WTC11 (cell line): ENCODE results near the gene WDFY4. TPM values are rescaled to one million over a fixed set of nuclear protein-coding genes. Genes with fewer than 3 reads are reported as not detected.

Experiments used
- ATAC-seq: fragments of 200-7000 bp; cut with Tn5 transposase; 2 replicates; pipeline ENCODE4 v1.10.0; 2021; ENCODE audit warnings: mild to moderate bottlenecking, moderate library complexity
- CTCF ChIA-PET: fragments of 300-600 bp; sonication (Branson Sonifier 250); formaldehyde crosslinking; loops from one replicate; lab custom pipeline; 2021; ENCODE audit warnings: antibody characterized with exemption; lab: Charles Lee
- POLR2A ChIA-PET: fragments of 350-600 bp; sonication (Branson Sonifier 250); formaldehyde crosslinking; loops from one replicate; lab custom pipeline; 2021; ENCODE audit warnings: antibody characterized with exemption; lab: Charles Lee
- DNase-seq: peaks from one replicate; pipeline ENCODE4 v3.0.0; 2021; ENCODE audit warnings: low spot score
- H3K27ac Mint-ChIP-seq: 2 replicates; pipeline ENCODE4 v1.8.0; 2021; ENCODE audit warnings: mixed read lengths
- H3K27me3 Mint-ChIP-seq: 2 replicates; pipeline ENCODE4 v1.8.0; 2021; ENCODE audit warnings: low read depth, mild to moderate bottlenecking, moderate library complexity, mixed read lengths
- H3K36me3 Mint-ChIP-seq: 2 replicates; pipeline ENCODE4 v1.8.0; 2021; ENCODE audit warnings: mixed read lengths
- H3K4me1 Mint-ChIP-seq: 2 replicates; pipeline ENCODE4 v1.8.0; 2022; ENCODE audit warnings: mixed read lengths
- H3K4me3 Mint-ChIP-seq: 2 replicates; pipeline ENCODE4 v1.8.0; 2021; ENCODE audit warnings: mild to moderate bottlenecking, moderate library complexity, mixed read lengths
- H3K9me3 Mint-ChIP-seq: 2 replicates; pipeline ENCODE4 v1.8.0; 2021; ENCODE audit warnings: mixed read lengths
- AFF4 ChIP-seq: sonication (generic); formaldehyde crosslinking; IDR thresholded peaks from 2 replicates; pipeline ENCODE4 v1.8.1; 2023; ENCODE audit warnings: mild to moderate bottlenecking, missing genetic modification reagents, borderline replicate concordance
- CDX4 ChIP-seq: fragments of 250-450 bp; sonication (Bioruptor Pico); IDR thresholded peaks from 2 replicates; pipeline ENCODE4 v1.9.0; 2021; ENCODE audit warnings: moderate library complexity, mild to moderate bottlenecking, inconsistent platforms, borderline replicate concordance
- ELF4 ChIP-seq: sonication (generic); formaldehyde crosslinking; IDR thresholded peaks from 2 replicates; pipeline ENCODE4 v1.8.1; 2022; ENCODE audit warnings: low read depth, mild to moderate bottlenecking, moderate library complexity, missing genetic modification reagents
- FOXP4 ChIP-seq: sonication (generic); formaldehyde crosslinking; IDR thresholded peaks from 2 replicates; pipeline ENCODE4 v1.8.0; 2022; ENCODE audit warnings: mild to moderate bottlenecking, missing genetic modification reagents
- IRF1 ChIP-seq: sonication (generic); formaldehyde crosslinking; IDR thresholded peaks from 2 replicates; pipeline ENCODE4 v1.8.0; 2023; ENCODE audit warnings: missing genetic modification reagents
- KAT7 ChIP-seq: sonication (generic); formaldehyde crosslinking; IDR thresholded peaks from 2 replicates; pipeline ENCODE4 v1.8.1; 2023; ENCODE audit warnings: missing genetic modification reagents, mild to moderate bottlenecking, borderline replicate concordance
- NFYB ChIP-seq: sonication (generic); formaldehyde crosslinking; conservative IDR thresholded peaks from 2 replicates; pipeline ENCODE4 v1.8.0; 2022; ENCODE audit warnings: low read depth, missing genetic modification reagents
- NR1H2 ChIP-seq: sonication (generic); formaldehyde crosslinking; IDR thresholded peaks from 2 replicates; pipeline ENCODE4 v1.9.0; 2021; ENCODE audit warnings: mild to moderate bottlenecking, moderate library complexity, missing genetic modification reagents
- OVOL2 ChIP-seq: fragments of 250-450 bp; sonication (Bioruptor Pico); IDR thresholded peaks from 2 replicates; pipeline ENCODE4 v1.9.0; 2021; ENCODE audit warnings: mild to moderate bottlenecking, borderline replicate concordance
- PRRX2 ChIP-seq: fragments of 250-450 bp; sonication (Bioruptor Pico); IDR thresholded peaks from 2 replicates; pipeline ENCODE4 v1.8.0; 2021; ENCODE audit warnings: mild to moderate bottlenecking
- USF2 ChIP-seq: sonication (generic); formaldehyde crosslinking; IDR thresholded peaks from 2 replicates; pipeline ENCODE4 v1.8.1; 2023; ENCODE audit warnings: mild to moderate bottlenecking, missing genetic modification reagents, moderate library complexity
- ZNF138 ChIP-seq: sonication (generic); formaldehyde crosslinking; conservative IDR thresholded peaks from 2 replicates; pipeline ENCODE4 v1.8.1; 2022; ENCODE audit warnings: mild to moderate bottlenecking, moderate library complexity, missing genetic modification reagents
- ZNF263 ChIP-seq: sonication (generic); formaldehyde crosslinking; IDR thresholded peaks from 2 replicates; pipeline ENCODE4 v1.8.1; 2022; ENCODE audit warnings: low read depth, mild to moderate bottlenecking, moderate library complexity, missing genetic modification reagents
- ZNF396 ChIP-seq: fragments of 250-450 bp; sonication (Bioruptor Pico); IDR thresholded peaks from 2 replicates; pipeline ENCODE4 v1.8.0; 2021; ENCODE audit warnings: mild to moderate bottlenecking, moderate library complexity, borderline replicate concordance
- ZNF425 ChIP-seq: fragments of 250-450 bp; sonication (Bioruptor Pico); conservative IDR thresholded peaks from 2 replicates; pipeline ENCODE4 v1.9.0; 2021; ENCODE audit warnings: mild to moderate bottlenecking
- total RNA-seq: library from RNA; stranded (reverse); gene quantifications from 3 replicates; pipeline ENCODE4 v1.2.3, GENCODE V29; 2021

The WDFY4 gene
- total RNA-seq, 1 experiment from 2014 or later, result 0.13 TPM

- DNase-seq, result no peak
- H3K4me3 Mint-ChIP-seq, result no peak overlapping the region
- peaks cover 6% of the 10 kb centered on the region for H3K36me3 Mint-ChIP-seq
- no peak for ATAC-seq
- no peak for TF ChIP-seq KAT7 (CRISPR knock-in tag)
- TF ChIP-seq IRF1 (CRISPR knock-in tag), result no peak
- no peak for TF ChIP-seq NFYB (CRISPR knock-in tag)
- TF ChIP-seq ZNF263 (CRISPR knock-in tag), result no peak
- no peak for TF ChIP-seq USF2 (CRISPR knock-in tag)
- no peak for TF ChIP-seq NR1H2 (CRISPR knock-in tag)
- no peak for TF ChIP-seq PRRX2
- no peak for TF ChIP-seq AFF4
- no peak overlapping the region for H3K27ac Mint-ChIP-seq
- POLR2A ChIA-PET, result no interaction called here
- peaks cover 25% of the 10 kb centered on the region for H3K9me3 Mint-ChIP-seq
- H3K4me1 Mint-ChIP-seq, result no peaks in the 10 kb centered on the region
- H3K27me3 Mint-ChIP-seq, result peaks cover 2% of the 10 kb centered on the region; the same call in 1 of the 2 replicates
- CTCF ChIA-PET, result interaction anchor here (1.3 kb wide), 1 partner anchor 20 kb away, joined by 5 read pairs; no protein-coding TSS in a partner anchor
Measured at GRCh38 chr10:48636231-48636630, 48.4 kb upstream of the WDFY4 start.

- CTCF ChIA-PET, result interaction anchor here (1.3 kb wide), 1 partner anchor 20 kb away, joined by 5 read pairs; no protein-coding TSS in a partner anchor
- peaks cover 2% of the 10 kb centered on the region for H3K27me3 Mint-ChIP-seq
- no peak overlapping the region for H3K27ac Mint-ChIP-seq
Measured at GRCh38 chr10:48636901-48637300, 47.8 kb upstream of the WDFY4 start.

More at GRCh38 chr10:48636901-48637300, 47.8 kb upstream of the WDFY4 start:
- POLR2A ChIA-PET, result no interaction called here
- ATAC-seq (no peak), DNase-seq (no peak)
- H3K36me3 Mint-ChIP-seq, result peaks cover 10% of the 10 kb centered on the region
- no peak for TF ChIP-seq FOXP4
- TF ChIP-seq ZNF138 (CRISPR knock-in tag), result no peak
- no peak for TF ChIP-seq ELF4 (CRISPR knock-in tag)
- TF ChIP-seq OVOL2 (CRISPR knock-in tag), result no peak
- no peak for TF ChIP-seq CDX4 (CRISPR knock-in tag)
- TF ChIP-seq ZNF396, result no peak
- TF ChIP-seq ZNF425 (CRISPR knock-in tag), result no peak
- no peaks in the 10 kb centered on the region for H3K4me1 Mint-ChIP-seq
- peaks cover 31% of the 10 kb centered on the region for H3K9me3 Mint-ChIP-seq
- H3K4me3 Mint-ChIP-seq, result no peak overlapping the region
